Keratinocyte (primary cell): ENCODE measurements around the gene TMEM208. TPM values are rescaled to one million over a fixed set of nuclear protein-coding genes. Genes with fewer than 3 reads are reported as not detected.

ENCODE experiments used
- DNase-seq: peaks from one replicate; pipeline ENCODE4 v3.0.0-alpha.2; 2011; ENCODE audit warnings: low read depth, missing footprints, low spot score
- FAIRE-seq: peaks from 2 replicates; lab custom pipeline; 2011; peaks lifted over from hg19 to GRCh38; lab: Jason Lieb, UNC
- H2AFZ ChIP-seq: 2 replicates; pipeline ENCODE4 v1.6.0; 2012; ENCODE audit warnings: low read length, control low read depth, inconsistent platforms; ENCODE audit not compliant: control insufficient read depth
- H3K27ac ChIP-seq: 2 replicates; pipeline ENCODE4 v1.5.1; 2011; ENCODE audit warnings: low read length; ENCODE audit not compliant: control insufficient read depth, insufficient read depth
- H3K27me3 ChIP-seq: 3 replicates; pipeline ENCODE4 v1.6.0; 2011; ENCODE audit warnings: low read length; ENCODE audit not compliant: control insufficient read depth, insufficient read depth; ENCODE audit errors: extremely low read depth
- H3K36me3 ChIP-seq, 2 experiments: 2 replicates in 1 of 2; 3 replicates in 1 of 2; pipeline ENCODE4 v1.5.1; 2011; ENCODE audit warnings: low read length in 2 of 2, mild to moderate bottlenecking in 1 of 2; ENCODE audit not compliant: control insufficient read depth in 2 of 2, insufficient read depth in 2 of 2; ENCODE audit errors: extremely low read depth in 1 of 2
- H3K4me1 ChIP-seq: 3 replicates; pipeline ENCODE4 v1.5.1; 2011; ENCODE audit warnings: low read length; ENCODE audit not compliant: control insufficient read depth, insufficient read depth; ENCODE audit errors: extremely low read depth
- H3K4me2 ChIP-seq: 3 replicates; pipeline ENCODE4 v1.6.0; 2011; ENCODE audit warnings: low read depth, low read length; ENCODE audit not compliant: control insufficient read depth, insufficient read depth; ENCODE audit errors: extremely low read depth
- H3K4me3 ChIP-seq, 3 experiments: fragments of 200-600 bp in 1 of 3; sonication (generic) in 1 of 3; 2 replicates in 2 of 3; 3 replicates in 1 of 3; pipeline ENCODE4 v1.5.1; 2011 to 2016; ENCODE audit warnings: low read length in 3 of 3, mild to moderate bottlenecking in 3 of 3, control low read depth in 2 of 3, inconsistent platforms in 1 of 3, low read depth in 1 of 3, mixed read lengths in 1 of 3, mixed run types in 1 of 3, moderate library complexity in 1 of 3; ENCODE audit not compliant: control insufficient read depth in 2 of 3, insufficient read depth in 2 of 3; ENCODE audit errors: extremely low read depth in 1 of 3
- H3K79me2 ChIP-seq: 2 replicates; pipeline ENCODE4 v1.6.0; 2012; ENCODE audit warnings: low read length; ENCODE audit not compliant: control insufficient read depth, insufficient read depth
- H3K9ac ChIP-seq: 3 replicates; pipeline ENCODE4 v1.6.0; 2011; ENCODE audit warnings: low read length; ENCODE audit not compliant: control insufficient read depth, insufficient read depth; ENCODE audit errors: extremely low read depth
- H3K9me1 ChIP-seq: 3 replicates; pipeline ENCODE4 v1.6.0; 2011; ENCODE audit warnings: low read length; ENCODE audit not compliant: control insufficient read depth, insufficient read depth; ENCODE audit errors: extremely low read depth
- H3K9me3 ChIP-seq: 2 replicates; pipeline ENCODE4 v1.5.1; 2012; ENCODE audit warnings: low read depth, low read length; ENCODE audit not compliant: control insufficient read depth
- H4K20me1 ChIP-seq: 3 replicates; pipeline ENCODE4 v1.6.0; 2011; ENCODE audit warnings: low read length; ENCODE audit not compliant: control insufficient read depth, insufficient read depth; ENCODE audit errors: extremely low read depth
- EZH2 ChIP-seq: IDR thresholded peaks from one replicate; pipeline ENCODE4 v1.6.1; 2012; ENCODE audit warnings: inconsistent platforms, mild to moderate bottlenecking, low read length, moderate library complexity
- dilution Hi-C: fragments of 300-500 bp; cut with MboI; formaldehyde crosslinking; loops from one replicate; pipeline ENCODE4 v1.7.0; 2020; ENCODE audit warnings: low sequenced_read_pairs; ENCODE audit not compliant: extremely low pct_ligation_motif_present
- polyA plus RNA-seq, 5 experiments: library from polyadenylated mRNA; depleted of rRNA in 3 of 5; stranded (reverse) in 3 of 5; stranded (forward) in 1 of 5; unstranded in 1 of 5; fragments of >200 nt; gene quantifications; 1 replicate in 1 of 5; 2 replicates in 3 of 5; 3 replicates in 1 of 5; pipeline versions ENCODE4 v1.2.1 to v1.2.3, GENCODE V29; 2011 to 2012; ENCODE audit warnings: missing spikeins in 2 of 5, low read depth in 1 of 5, low replicate concordance in 1 of 5
- TF ChIP-seq, protein P1 (sequence below), 3 experiments: IDR thresholded peaks in 1 of 3; conservative IDR thresholded peaks in 1 of 3; optimal IDR thresholded peaks in 1 of 3; 2 replicates in 2 of 3; 3 replicates in 1 of 3; pipeline versions ENCODE3 to v1.5.1; 2011; ENCODE audit warnings: low read length in 3 of 3, mild to moderate bottlenecking in 3 of 3, moderate library complexity in 2 of 3, control low read depth in 1 of 3, inconsistent platforms in 1 of 3; ENCODE audit not compliant: insufficient read depth in 2 of 3; ENCODE audit errors: extremely low read depth in 1 of 3

TMEM208 gene
- polyA plus RNA-seq, 1 donor (not counting 4 experiments of a cell fraction or from before 2014, with no cell fraction given), result 44.9 TPM

DNA sequence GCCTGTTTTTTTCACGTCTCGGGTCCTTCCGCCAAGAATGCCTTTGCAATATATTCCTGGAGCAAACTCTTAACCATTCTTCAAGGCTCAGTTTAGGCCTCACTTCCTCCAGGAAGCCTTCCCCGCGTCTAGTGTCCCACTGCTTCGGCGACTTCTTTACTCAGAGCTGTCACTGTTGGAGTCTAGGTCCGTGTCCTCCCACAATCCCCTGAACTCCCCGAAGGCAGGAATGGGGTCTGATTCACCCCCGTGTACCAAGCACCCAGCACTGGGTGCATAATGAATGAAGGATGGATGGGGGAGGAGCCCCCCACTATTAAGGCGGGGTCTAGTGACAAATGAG, 43.7 kb upstream of the TMEM208 start:
- H3K27me3 ChIP-seq, result no peaks in the 10 kb centered on the region
- dilution Hi-C loops, result no loop called here
- TF ChIP-seq, protein P1, sequence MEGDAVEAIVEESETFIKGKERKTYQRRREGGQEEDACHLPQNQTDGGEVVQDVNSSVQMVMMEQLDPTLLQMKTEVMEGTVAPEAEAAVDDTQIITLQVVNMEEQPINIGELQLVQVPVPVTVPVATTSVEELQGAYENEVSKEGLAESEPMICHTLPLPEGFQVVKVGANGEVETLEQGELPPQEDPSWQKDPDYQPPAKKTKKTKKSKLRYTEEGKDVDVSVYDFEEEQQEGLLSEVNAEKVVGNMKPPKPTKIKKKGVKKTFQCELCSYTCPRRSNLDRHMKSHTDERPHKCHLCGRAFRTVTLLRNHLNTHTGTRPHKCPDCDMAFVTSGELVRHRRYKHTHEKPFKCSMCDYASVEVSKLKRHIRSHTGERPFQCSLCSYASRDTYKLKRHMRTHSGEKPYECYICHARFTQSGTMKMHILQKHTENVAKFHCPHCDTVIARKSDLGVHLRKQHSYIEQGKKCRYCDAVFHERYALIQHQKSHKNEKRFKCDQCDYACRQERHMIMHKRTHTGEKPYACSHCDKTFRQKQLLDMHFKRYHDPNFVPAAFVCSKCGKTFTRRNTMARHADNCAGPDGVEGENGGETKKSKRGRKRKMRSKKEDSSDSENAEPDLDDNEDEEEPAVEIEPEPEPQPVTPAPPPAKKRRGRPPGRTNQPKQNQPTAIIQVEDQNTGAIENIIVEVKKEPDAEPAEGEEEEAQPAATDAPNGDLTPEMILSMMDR (optimal IDR thresholded peaks at IDR 0.05 in 1 of 3, IDR thresholded peaks at IDR 0.05 in 1 of 3, conservative IDR thresholded peaks at IDR 0.05 in 1 of 3; ENCODE audit: extremely low read depth in 1 of 3, insufficient read depth in 2 of 3, low read length in 3 of 3), result no peak
- TF ChIP-seq EZH2, result no peak
- H2AFZ ChIP-seq, result peak overlapping the region; percentile 0
- FAIRE-seq, result no peak
- peak overlapping the region; percentile 86 for H3K9ac ChIP-seq
- peaks cover 39% of the 10 kb centered on the region for H3K4me1 ChIP-seq
- peak overlapping the region; percentile 73 for H3K4me2 ChIP-seq
- H3K27ac ChIP-seq, result peak overlapping the region; percentile 91
- H3K4me3 ChIP-seq, result peak overlapping the region; percentile 81 to 86 (median 82)
- peaks cover 0 to 3% of the 10 kb centered on the region in 2 experiments for H3K36me3 ChIP-seq
- no peaks in the 10 kb centered on the region for H3K9me3 ChIP-seq
- peaks cover 2% of the 10 kb centered on the region for H3K9me1 ChIP-seq
- peaks cover 7% of the 10 kb centered on the region for H3K79me2 ChIP-seq
- peak; percentile 92 for DNase-seq
- H4K20me1 ChIP-seq, result no peaks in the 10 kb centered on the region

DNA sequence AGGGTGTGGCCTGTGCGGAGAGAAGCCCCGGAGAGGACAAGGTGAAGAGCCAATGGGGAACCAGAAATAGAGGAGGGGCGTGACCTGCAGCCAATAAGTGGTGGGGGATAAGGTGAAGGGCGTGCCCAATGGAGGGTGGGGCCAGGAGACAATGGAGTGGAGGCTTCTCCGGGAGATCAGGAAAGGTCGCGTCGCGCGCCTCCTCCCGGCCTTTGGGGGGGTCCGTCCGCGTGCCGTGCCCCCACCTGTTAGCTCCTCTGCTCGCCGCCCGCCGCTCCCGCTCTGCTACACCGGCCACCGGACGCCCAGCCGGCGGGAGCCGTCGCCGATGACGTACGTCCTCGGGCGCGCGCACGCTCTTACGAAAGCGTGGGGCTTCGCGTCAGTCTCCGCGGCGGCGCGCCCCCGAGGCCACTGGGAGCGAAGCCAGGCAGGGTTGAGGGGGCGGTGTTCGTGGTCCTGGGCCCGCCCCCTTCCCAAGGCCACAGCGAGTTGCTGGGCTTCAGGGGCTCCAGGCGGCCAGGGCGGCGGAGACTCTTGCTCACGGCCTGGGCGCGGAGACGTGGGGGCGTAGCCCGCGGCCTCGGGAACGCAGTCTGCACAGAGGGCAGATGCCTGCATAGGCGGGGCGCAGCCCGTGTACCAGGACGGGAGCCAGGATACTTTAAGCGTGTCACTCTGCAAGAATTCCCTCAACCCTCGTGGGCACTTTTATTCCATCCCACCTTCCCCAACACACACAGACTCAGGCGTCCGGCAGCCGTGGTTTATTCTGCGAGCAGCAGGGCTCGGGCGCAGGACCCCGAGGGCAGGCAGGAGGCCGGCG, 43.1 kb upstream of the TMEM208 start, which contains the start of gene MATCAP1:
Gene MATCAP1, minus strand, starts transcription at position 337 of the 826 bp plus-strand sequence. CDS start 3,353 bp downstream, outside the sequence.
- Histone ChIP-seq H3K79me2 (peaks cover 7% of the 10 kb centered on the region), H3K4me3 (peak within 1 kb of the TSS; percentile 81 to 86 (median 82)), H3K36me3 (peaks cover 0 to 3% of the 10 kb centered on the region in 2 experiments), H3K9me1 (peaks cover 2% of the 10 kb centered on the region), H3K27ac (peak within 1 kb of the TSS; percentile 91), H3K9ac (peak within 1 kb of the TSS; percentile 86), H2AFZ (peak within 1 kb of the TSS; percentile 87), H4K20me1 (no peaks in the 10 kb centered on the region), H3K4me1 (peaks cover 35% of the 10 kb centered on the region), H3K9me3 (no peaks in the 10 kb centered on the region), H3K4me2 (peak within 1 kb of the TSS; percentile 73), H3K27me3 (no peaks in the 10 kb centered on the region)
- DNase-seq (peak; percentile 75), FAIRE-seq (peak; percentile 98)
- dilution Hi-C loops, result no loop called here
- TF ChIP-seq, protein P1 (optimal IDR thresholded peaks at IDR 0.05 in 1 of 3, IDR thresholded peaks at IDR 0.05 in 1 of 3, conservative IDR thresholded peaks at IDR 0.05 in 1 of 3; ENCODE audit: extremely low read depth in 1 of 3, insufficient read depth in 2 of 3, low read length in 3 of 3), result no peak
- TF ChIP-seq EZH2, result no peak
